HG02870 (cell line): ENCODE measurements around the gene MSANTD7.

ENCODE experiments used
- ATAC-seq: cut with Tn5 transposase; IDR thresholded peaks from one replicate; pipeline ENCODE4 v1.9.1; 2021; ENCODE audit warnings: mild to moderate bottlenecking, moderate library complexity; ENCODE audit not compliant: unreplicated experiment

MSANTD7 gene

GRCh38 chr10:14879928-14880193 is 41.8 kb downstream of the MSANTD7 start:
- no peak for ATAC-seq

DNA sequence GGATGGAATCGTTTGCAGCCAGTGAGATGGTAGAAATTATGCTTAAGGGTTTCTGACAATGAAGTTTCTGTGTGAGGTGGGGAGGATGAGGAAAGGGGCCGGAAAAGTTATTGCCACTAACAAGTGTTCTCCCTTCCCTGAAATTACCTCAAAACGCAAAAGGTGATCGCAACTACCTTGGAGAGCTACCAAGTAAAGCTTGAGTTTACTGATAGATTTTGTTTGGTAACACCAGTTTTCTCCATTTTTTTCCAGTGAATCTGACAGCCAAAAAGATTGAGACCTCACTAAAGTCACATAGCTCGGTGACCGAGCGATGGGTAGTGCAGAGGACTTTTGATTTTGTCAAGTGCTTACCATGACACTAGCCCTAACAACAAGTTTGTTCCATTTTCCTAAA is 42.1 kb downstream of the MSANTD7 start:
- no peak for ATAC-seq

GRCh38 chr10:14884082-14884481 is 46.0 kb downstream of the MSANTD7 start:
- ATAC-seq: no peak
